H1 (cell line): ENCODE data around the gene STPG1. TPM values are rescaled to one million over a fixed set of nuclear protein-coding genes. Genes with fewer than 3 reads are reported as not detected.

ENCODE experiments used
- CTCF ChIA-PET: fragments of 300-600 bp; sonication (Branson Sonifier 250); formaldehyde crosslinking; loops from one replicate; lab custom pipeline; 2021; ENCODE audit not compliant: partially characterized antibody; lab: Charles Lee
- POLR2A ChIA-PET: fragments of 300-600 bp; sonication (Branson Sonifier 250); formaldehyde crosslinking; loops from one replicate; lab custom pipeline; 2021; ENCODE audit warnings: inconsistent platforms; ENCODE audit not compliant: partially characterized antibody; lab: Charles Lee
- DNase-seq, 2 experiments: peaks; one replicate each; pipeline versions ENCODE4 v3.0.0 to v3.0.0-alpha.2; 2010 to 2022; ENCODE audit warnings: low spot score in 2 of 2, low read depth in 1 of 2, mixed read lengths in 1 of 2
- FAIRE-seq: peaks from 2 replicates; lab custom pipeline; 2011; peaks lifted over from hg19 to GRCh38; lab: Jason Lieb, UNC
- H2AFZ ChIP-seq: 2 replicates; pipeline ENCODE4 v1.8.1; 2012; ENCODE audit warnings: low read length, inconsistent platforms
- H2AK5ac ChIP-seq: 2 replicates; pipeline ENCODE4 v1.6.1; 2013; ENCODE audit warnings: low read depth, low read length
- H2BK120ac ChIP-seq: replicated peaks from 2 replicates; pipeline ENCODE3; 2013; ENCODE audit warnings: low read depth, low read length, inconsistent platforms
- H2BK12ac ChIP-seq: 2 replicates; pipeline ENCODE4 v1.6.1; 2013; ENCODE audit warnings: low read depth, low read length
- H2BK15ac ChIP-seq: 2 replicates; pipeline ENCODE4 v1.6.1; 2013; ENCODE audit warnings: low read length
- H2BK20ac ChIP-seq: 2 replicates; pipeline ENCODE4 v1.6.1; 2013; ENCODE audit warnings: low read length
- H2BK5ac ChIP-seq: 2 replicates; pipeline ENCODE4 v1.6.1; 2013; ENCODE audit warnings: low read depth, low read length
- H3K14ac ChIP-seq: 2 replicates; pipeline ENCODE4 v1.6.1; 2013; ENCODE audit warnings: inconsistent platforms; ENCODE audit not compliant: insufficient read length
- H3K18ac ChIP-seq: 2 replicates; pipeline ENCODE4 v1.6.1; 2013; ENCODE audit warnings: low read length; ENCODE audit errors: extremely low read depth
- H3K23ac ChIP-seq: 2 replicates; pipeline ENCODE4 v1.6.1; 2013; ENCODE audit warnings: inconsistent platforms; ENCODE audit not compliant: insufficient read length
- H3K23me2 ChIP-seq: 2 replicates; pipeline ENCODE4 v1.6.1; 2013; ENCODE audit warnings: low read depth, low read length
- H3K27ac ChIP-seq: 2 replicates; pipeline ENCODE4 v1.6.1; 2011; ENCODE audit warnings: low read depth, low read length, inconsistent platforms
- H3K27me3 ChIP-seq, 4 experiments: replicated peaks in 1 of 4; 1 replicate in 1 of 4; 2 replicates in 3 of 4; pipeline versions ENCODE4 v1.6.1 to v1.8.1; 2011 to 2013; ENCODE audit warnings: low read length in 3 of 4, mild to moderate bottlenecking in 3 of 4, inconsistent platforms in 2 of 4, mixed read lengths in 2 of 4, moderate library complexity in 1 of 4; ENCODE audit not compliant: control insufficient read depth in 3 of 4, insufficient read depth in 3 of 4; ENCODE audit errors: extremely low read depth in 1 of 4
- H3K36me3 ChIP-seq, 4 experiments: 2 replicates each; pipeline versions ENCODE4 v1.6.1 to v1.8.1; 2011 to 2013; ENCODE audit warnings: mild to moderate bottlenecking in 4 of 4, low read length in 3 of 4, moderate library complexity in 2 of 4, control low read depth in 1 of 4, inconsistent platforms in 1 of 4; ENCODE audit not compliant: insufficient read depth in 4 of 4, control insufficient read depth in 2 of 4
- H3K4ac ChIP-seq: replicated peaks from 2 replicates; pipeline ENCODE3; 2013; ENCODE audit warnings: low read length, low read depth, mixed read lengths, inconsistent platforms; ENCODE audit not compliant: insufficient read length
- H3K4me1 ChIP-seq, 4 experiments: replicated peaks in 1 of 4; 1 replicate in 1 of 4; 2 replicates in 3 of 4; pipeline versions ENCODE4 v1.6.1 to v1.8.1; 2011 to 2013; ENCODE audit warnings: low read length in 3 of 4, inconsistent platforms in 2 of 4, mixed read lengths in 1 of 4; ENCODE audit not compliant: insufficient read depth in 4 of 4, control insufficient read depth in 3 of 4
- H3K4me2 ChIP-seq, 2 experiments: 2 replicates each; pipeline versions ENCODE4 v1.6.1 to v1.8.1; 2011 to 2013; ENCODE audit warnings: low read depth in 2 of 2, low read length in 2 of 2, control low read depth in 1 of 2, inconsistent platforms in 1 of 2, mild to moderate bottlenecking in 1 of 2; ENCODE audit not compliant: insufficient read depth in 1 of 2
- H3K4me3 ChIP-seq, 4 experiments: fragments of 200-600, 300-600 bp in 1 of 4; sonication (generic), shearing (Covaris generic), sonication (Bioruptor Twin) in 1 of 4; 2 replicates each; pipeline versions ENCODE4 v1.5.1 to v1.8.1; 2011 to 2016; ENCODE audit warnings: low read length in 4 of 4, low read depth in 3 of 4, control low read depth in 2 of 4, inconsistent platforms in 2 of 4, mild to moderate bottlenecking in 2 of 4, mixed read lengths in 1 of 4, moderate library complexity in 1 of 4; ENCODE audit not compliant: insufficient read depth in 2 of 4; ENCODE audit errors: extremely low read depth in 1 of 4
- H3K56ac ChIP-seq: replicated peaks from 2 replicates; pipeline ENCODE3; 2013; ENCODE audit warnings: low read depth, mild to moderate bottlenecking, mixed read lengths, low read length, inconsistent platforms; ENCODE audit not compliant: insufficient read length
- H3K79me1 ChIP-seq: 2 replicates; pipeline ENCODE4 v1.6.1; 2013; ENCODE audit warnings: low read depth, low read length, control low read depth
- H3K79me2 ChIP-seq, 2 experiments: 2 replicates each; pipeline versions ENCODE4 v1.6.1 to v1.8.1; 2012 to 2013; ENCODE audit warnings: low read length in 2 of 2, mild to moderate bottlenecking in 2 of 2, inconsistent platforms in 1 of 2; ENCODE audit not compliant: insufficient read depth in 2 of 2, control insufficient read depth in 1 of 2
- H3K9ac ChIP-seq, 4 experiments: replicated peaks in 1 of 4; 1 replicate in 1 of 4; 2 replicates in 3 of 4; pipeline versions ENCODE4 v1.6.1 to v1.8.1; 2011 to 2013; ENCODE audit warnings: low read depth in 3 of 4, low read length in 3 of 4, control low read depth in 2 of 4, mild to moderate bottlenecking in 2 of 4, moderate library complexity in 2 of 4, inconsistent platforms in 1 of 4; ENCODE audit errors: extremely low read depth in 1 of 4
- H3K9me3 ChIP-seq, 2 experiments: 2 replicates each; pipeline versions ENCODE4 v1.6.1 to v1.8.1; 2012 to 2013; ENCODE audit warnings: mild to moderate bottlenecking in 2 of 2, moderate library complexity in 2 of 2, control low read depth in 1 of 2, inconsistent platforms in 1 of 2, low read depth in 1 of 2, low read length in 1 of 2, mixed read lengths in 1 of 2; ENCODE audit not compliant: insufficient read depth in 2 of 2
- H4K20me1 ChIP-seq, 2 experiments: replicated peaks in 1 of 2; 2 replicates each; pipeline versions ENCODE3 to v1.8.1; 2011 to 2013; ENCODE audit warnings: inconsistent platforms in 2 of 2, low read length in 2 of 2, mild to moderate bottlenecking in 1 of 2; ENCODE audit not compliant: insufficient read depth in 2 of 2, control insufficient read depth in 1 of 2
- H4K5ac ChIP-seq: 2 replicates; pipeline ENCODE4 v1.6.1; 2013; ENCODE audit warnings: low read length, low read depth, mixed read lengths, inconsistent platforms; ENCODE audit not compliant: insufficient read length
- H4K8ac ChIP-seq: 2 replicates; pipeline ENCODE4 v1.8.0; 2013; ENCODE audit warnings: mild to moderate bottlenecking, moderate library complexity, low read length, inconsistent platforms; ENCODE audit not compliant: insufficient read depth; ENCODE audit errors: extremely low read depth
- H4K91ac ChIP-seq: replicated peaks from 2 replicates; pipeline ENCODE3; 2013; ENCODE audit warnings: low read length, mixed read lengths, inconsistent platforms; ENCODE audit not compliant: insufficient read length
- CEBPB ChIP-seq: IDR thresholded peaks from 2 replicates; pipeline ENCODE4 v1.6.1; 2012; ENCODE audit warnings: low read depth, low read length
- CHD2 ChIP-seq: IDR thresholded peaks from 2 replicates; pipeline ENCODE4 v1.6.1; 2012; ENCODE audit warnings: low read length, improper control_type of control experiment
- GTF2F1 ChIP-seq: IDR thresholded peaks from 2 replicates; pipeline ENCODE4 v1.6.1; 2012; ENCODE audit warnings: low read depth, low read length, improper control_type of control experiment, borderline replicate concordance
- KDM4A ChIP-seq: IDR thresholded peaks from one replicate; pipeline ENCODE4 v1.7.1; 2012; ENCODE audit warnings: low read depth, mild to moderate bottlenecking, moderate library complexity, low read length, inconsistent platforms; ENCODE audit not compliant: severe bottlenecking
- MAX ChIP-seq: IDR thresholded peaks from 2 replicates; pipeline ENCODE4 v1.6.1; 2012; ENCODE audit warnings: inconsistent platforms
- NRF1 ChIP-seq: IDR thresholded peaks from 2 replicates; pipeline ENCODE4 v1.6.1; 2011; ENCODE audit warnings: mild to moderate bottlenecking, low read depth, low read length, improper control_type of control experiment
- TEAD4 ChIP-seq: IDR thresholded peaks from 2 replicates; pipeline ENCODE4 v1.6.1; 2012; ENCODE audit warnings: low read depth, low read length, inconsistent platforms, mixed read lengths
- WGBS, 2 experiments: shearing (Covaris generic) in 1 of 2; methylation state at CpG; one replicate each; pipeline versions ENCODE4 v1.1.6 to v1.1.7; 2013 to 2015; ENCODE audit warnings: low lambda C conversion rate in 2 of 2, mixed read lengths in 2 of 2, inconsistent platforms in 1 of 2, low coverage in 1 of 2, missing lambda C conversion rate in 1 of 2; ENCODE audit not compliant: insufficient replicate concordance in 2 of 2, insufficient coverage in 1 of 2, insufficient read length in 1 of 2; ENCODE audit errors: extremely low coverage in 1 of 2, missing lambda C conversion rate in 1 of 2; 5-methylcytosine and 5-hydroxymethylcytosine counted together
- polyA plus RNA-seq, 7 experiments: library from polyadenylated mRNA; depleted of rRNA in 3 of 7; stranded (reverse) in 5 of 7; unstranded in 2 of 7; fragments of >200 nt in 5 of 7; fragments of 200-250 nt in 2 of 7; gene quantifications; 1 replicate in 5 of 7; 2 replicates in 1 of 7; 4 replicates in 1 of 7; pipeline versions ENCODE4 v1.2.1 to v1.2.3, GENCODE V29; 2011 to 2013; ENCODE audit warnings: missing spikeins in 2 of 7, mixed read lengths in 2 of 7
- total RNA-seq: library from RNA; stranded (reverse); fragmentation: NEBNext Ultra II Directional; extraction: Animal tissue kit (Norgen Biotek cat#: 25700); gene quantifications from 2 replicates; pipeline ENCODE4 v1.2.1, GENCODE V29; 2021

The STPG1 gene
- total and polyA plus RNA-seq, 2 of the 8 experiments (the other 6 are each of a cell fraction or from before 2014, with no cell fraction given) = 10.3 to 11.2 TPM

DNA sequence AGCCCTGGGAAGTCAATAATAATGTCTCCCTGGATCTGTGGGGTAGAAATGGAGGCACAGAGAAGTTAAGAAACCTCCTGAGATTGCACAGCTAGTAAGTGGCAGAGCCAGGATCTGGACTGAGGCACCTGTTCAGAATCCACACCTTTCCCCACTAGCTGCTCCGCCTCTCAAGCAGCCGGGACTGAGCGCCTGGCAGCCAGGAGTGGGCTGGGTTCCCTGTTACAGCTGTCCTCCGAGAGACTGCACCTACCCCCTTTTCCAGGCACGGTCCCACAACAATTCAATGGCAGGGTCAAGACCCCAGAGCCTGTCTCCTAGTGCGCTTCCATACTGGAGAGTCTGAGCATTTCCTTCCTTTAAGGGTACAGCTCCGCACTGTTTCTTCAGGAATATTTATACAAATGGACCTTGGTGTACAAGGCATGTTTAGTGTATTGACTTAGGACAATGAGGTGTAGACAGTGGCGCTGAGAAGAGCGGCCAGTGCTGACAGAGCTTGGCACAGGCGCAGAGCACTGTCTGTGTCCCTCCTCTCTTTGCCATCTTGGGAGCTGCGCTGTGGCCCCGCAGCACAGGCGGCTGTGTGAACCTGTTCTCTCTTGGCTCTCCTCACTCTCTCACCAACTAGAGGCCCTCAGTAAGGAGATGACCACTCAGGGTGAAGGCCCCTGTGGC, 70.0 kb downstream of the STPG1 start:
- no peak overlapping the region for H3K56ac ChIP-seq
- WGBS, 2 experiments = 90% methylated on average over 10 of the region's 13 CpGs; no CpG with 5 or more reads in 1 of the 2 experiments
- TF ChIP-seq CEBPB (no peak), KDM4A (no peak), TEAD4 (no peak), NRF1 (no peak), MAX (no peak), GTF2F1 (no peak), CHD2 (no peak)

More for the DNA sequence above, 70.0 kb downstream of the STPG1 start:
- H4K5ac ChIP-seq = no peak overlapping the region
- no peaks in the 10 kb centered on the region for H3K79me2 ChIP-seq
- no peaks in the 10 kb centered on the region for H3K27me3 ChIP-seq
- no peaks in the 10 kb centered on the region; a peak in 1 of 8 replicates for H3K36me3 ChIP-seq
- H3K23ac ChIP-seq = no peak overlapping the region
- no peak overlapping the region for H3K18ac ChIP-seq
- no peak overlapping the region for H2BK12ac ChIP-seq
- no peak overlapping the region for H3K4me3 ChIP-seq
- no peaks in the 10 kb centered on the region for H3K9me3 ChIP-seq
- H2BK20ac ChIP-seq = no peak overlapping the region
- no peak overlapping the region for H3K4me2 ChIP-seq
- no peak overlapping the region for H2AK5ac ChIP-seq
- FAIRE-seq (no peak), DNase-seq (no peak)
- POLR2A ChIA-PET = interaction anchor here (0.7 kb wide), 1 partner anchor 32 kb away, joined by 3 read pairs; no protein-coding TSS in a partner anchor
- H3K9ac ChIP-seq = no peak overlapping the region; a peak in 1 of 7 replicates
- H2BK5ac ChIP-seq = no peak overlapping the region
- H2AFZ ChIP-seq = no peak overlapping the region
- no peaks in the 10 kb centered on the region for H4K20me1 ChIP-seq
- H3K79me1 ChIP-seq = no peaks in the 10 kb centered on the region
- H3K4ac ChIP-seq = no peak overlapping the region
- no peak overlapping the region for H2BK15ac ChIP-seq
- H4K91ac ChIP-seq = no peak overlapping the region
- H4K8ac ChIP-seq = no peak overlapping the region
- no peak overlapping the region for H3K27ac ChIP-seq
- CTCF ChIA-PET = interaction anchor here (1.0 to 4.8 kb wide), 8 partner anchors 10 to 144 kb away, joined by 3 to 22 read pairs (median 6); no protein-coding TSS in a partner anchor
- peaks cover 0 to 28% (median 18%) of the 10 kb centered on the region in 4 experiments; a peak in 6 of 7 replicates for H3K4me1 ChIP-seq
- H3K23me2 ChIP-seq = no peaks in the 10 kb centered on the region
- H3K14ac ChIP-seq = no peak overlapping the region
- H2BK120ac ChIP-seq = no peak overlapping the region
